ENCODE measurements around the gene PURB. TPM values are rescaled to one million over a fixed set of nuclear protein-coding genes. Genes with fewer than 3 reads are reported as not detected.

PURB gene
- total and polyA plus RNA-seq, 2 of the 4 experiments (the other 2 are of a cell fraction): 6.3 to 8.8 TPM

DNA sequence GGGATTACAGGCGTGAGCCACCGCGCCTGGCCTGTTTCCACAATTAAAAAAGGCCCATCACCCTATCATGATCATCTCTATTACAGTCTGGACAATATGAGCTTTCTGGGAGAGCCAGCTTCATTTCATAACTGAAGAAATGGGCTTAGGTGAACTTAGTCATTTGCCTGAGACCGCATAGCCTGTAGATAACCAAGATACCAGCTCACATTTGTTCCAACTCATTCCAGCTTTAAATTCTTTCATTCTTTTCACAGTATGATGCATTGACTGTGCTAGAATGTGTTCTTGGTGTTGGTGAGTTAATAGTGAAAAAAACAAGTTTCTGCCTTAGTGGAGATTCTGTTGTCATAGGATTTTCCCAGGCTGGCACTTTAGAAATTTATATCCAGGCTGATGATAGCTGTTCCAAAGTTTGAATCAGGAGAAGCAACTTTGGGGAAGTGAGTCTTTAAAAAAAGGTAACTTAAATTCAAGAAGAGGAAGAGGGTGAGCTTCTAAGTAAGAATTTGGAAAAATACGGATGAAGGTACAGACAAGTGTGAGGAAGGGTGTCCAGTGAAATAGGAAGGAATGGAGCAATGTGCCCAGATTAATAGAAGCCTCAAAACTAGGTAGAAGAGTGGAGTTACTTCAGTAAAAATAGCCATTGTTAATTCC, 35.3 kb downstream of the PURB start:
- Histone ChIP-seq H3K9me1 (ENCODE audit: insufficient read depth, low read length) (peaks cover 3% of the 10 kb centered on the region; the same call in 1 of the 2 replicates), H2BK20ac (ENCODE audit: low read depth, low read length) (no peak overlapping the region), H3K9me3 (ENCODE audit: control insufficient read depth, insufficient read depth, low read length) (no peaks in the 10 kb centered on the region), H3K23ac (ENCODE audit: low read depth, low read length) (no peak overlapping the region), H3K4ac (ENCODE audit: low read depth, low read length) (no peak overlapping the region), H4K20me1 (ENCODE audit: insufficient read depth, low read length) (peaks cover 9% of the 10 kb centered on the region), H4K91ac (ENCODE audit: insufficient read depth, low read depth, low read length) (no peak overlapping the region), H3K14ac (replicated peaks; ENCODE audit: low read depth, low read length) (no peak overlapping the region), H3K56ac (ENCODE audit: extremely low read depth, insufficient read depth, low read length) (no peak overlapping the region), H4K8ac (ENCODE audit: low read depth in 2 of 2, low read length in 2 of 2) (no peak overlapping the region), H3K4me2 (ENCODE audit: low read depth, low read length) (no peak overlapping the region), H2AK5ac (ENCODE audit: low read depth, low read length) (no peak overlapping the region), H2BK15ac (ENCODE audit: low read depth, low read length) (no peak overlapping the region), H3K4me1 (ENCODE audit: control insufficient read depth, insufficient read depth, low read length) (peaks cover 3% of the 10 kb centered on the region), H2BK5ac (ENCODE audit: low read depth, low read length, poor library complexity, severe bottlenecking) (no peak overlapping the region), H3K36me3 (ENCODE audit: control insufficient read depth, insufficient read depth, low read length) (no peaks in the 10 kb centered on the region), H3K18ac (ENCODE audit: low read depth, low read length) (no peak overlapping the region), H4K5ac (ENCODE audit: low read depth, low read length) (no peak overlapping the region), H2BK120ac (ENCODE audit: low read depth, low read length) (no peak overlapping the region), H3K4me3 (ENCODE audit: insufficient read depth, low read depth, low read length) (no peak overlapping the region), H2AFZ (replicated peaks; ENCODE audit: low read length, poor library complexity) (no peak overlapping the region), H3K27me3 (ENCODE audit: control insufficient read depth, insufficient read depth, low read length) (no peaks in the 10 kb centered on the region), H3K27ac (ENCODE audit: insufficient read depth, low read length) (no peak overlapping the region), H2AK9ac (replicated peaks; ENCODE audit: low read depth, low read length, poor library complexity) (no peak overlapping the region), H3K79me1 (ENCODE audit: low read depth in 1 of 2, low read length in 2 of 2) (peaks cover 0 to 17% of the 10 kb centered on the region in 2 experiments; a peak in 1 of 4 replicates), H3K9ac (ENCODE audit: low read depth, low read length) (no peak overlapping the region; the same call in 1 of the 2 replicates)
- intact Hi-C loops (cut with micrococcal nuclease) (loop anchor here (2.0 to 5.0 kb wide), 3 partner anchors 35 to 243 kb away; partner anchors contain the start of genes OGDH and PURB), dilution Hi-C loops (cut with HindIII; ENCODE audit: low sequenced_read_pairs, unreplicated experiment) (no loop called here), in situ Hi-C loops (cut with MboI; ENCODE audit: low sequenced_read_pairs) (loop anchor here (10.0 kb wide), 2 partner anchors 255 to 285 kb away; no protein-coding TSS in a partner anchor)
- DNase-seq (peak; percentile 66), ATAC-seq (ENCODE audit: low read depth) (no peak)
- BruUV-seq (replicated peaks): no TSS peak
- ChIA-PET CTCF (interaction anchor here (0.6 to 1.6 kb wide), 4 partner anchors 9 to 286 kb away, joined by 3 to 5 read pairs (median 3); no protein-coding TSS in a partner anchor), POLR2A (ENCODE audit: unreplicated experiment) (no interaction called here)
- TF ChIP-seq MAFK (IDR thresholded peaks at IDR 0.05; ENCODE audit: low read depth, low read length) (no peak), BHLHE40 (IDR thresholded peaks at IDR 0.05; ENCODE audit: low read depth, low read length) (no peak), MXI1 (IDR thresholded peaks at IDR 0.05; ENCODE audit: borderline replicate concordance, low read depth, low read length) (no peak), POLR2A (IDR thresholded peaks at IDR 0.05; ENCODE audit: low read depth, low read length) (no peak), RFX5 (IDR thresholded peaks at IDR 0.05; ENCODE audit: low read depth, low read length) (no peak), RAD21 (IDR thresholded peaks at IDR 0.05; ENCODE audit: low read length) (no peak), NFE2L2 (IDR thresholded peaks at IDR 0.05; ENCODE audit: low read depth, low read length) (no peak), SMC3 (IDR thresholded peaks at IDR 0.05; ENCODE audit: low read depth, low read length) (no peak)
- TF ChIP-seq, protein P1, sequence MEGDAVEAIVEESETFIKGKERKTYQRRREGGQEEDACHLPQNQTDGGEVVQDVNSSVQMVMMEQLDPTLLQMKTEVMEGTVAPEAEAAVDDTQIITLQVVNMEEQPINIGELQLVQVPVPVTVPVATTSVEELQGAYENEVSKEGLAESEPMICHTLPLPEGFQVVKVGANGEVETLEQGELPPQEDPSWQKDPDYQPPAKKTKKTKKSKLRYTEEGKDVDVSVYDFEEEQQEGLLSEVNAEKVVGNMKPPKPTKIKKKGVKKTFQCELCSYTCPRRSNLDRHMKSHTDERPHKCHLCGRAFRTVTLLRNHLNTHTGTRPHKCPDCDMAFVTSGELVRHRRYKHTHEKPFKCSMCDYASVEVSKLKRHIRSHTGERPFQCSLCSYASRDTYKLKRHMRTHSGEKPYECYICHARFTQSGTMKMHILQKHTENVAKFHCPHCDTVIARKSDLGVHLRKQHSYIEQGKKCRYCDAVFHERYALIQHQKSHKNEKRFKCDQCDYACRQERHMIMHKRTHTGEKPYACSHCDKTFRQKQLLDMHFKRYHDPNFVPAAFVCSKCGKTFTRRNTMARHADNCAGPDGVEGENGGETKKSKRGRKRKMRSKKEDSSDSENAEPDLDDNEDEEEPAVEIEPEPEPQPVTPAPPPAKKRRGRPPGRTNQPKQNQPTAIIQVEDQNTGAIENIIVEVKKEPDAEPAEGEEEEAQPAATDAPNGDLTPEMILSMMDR (conservative IDR thresholded peaks at IDR 0.05; ENCODE audit: low read depth, low read length): no peak
- WGBS, 2 experiments (ENCODE audit: extremely low coverage in 2 of 2, insufficient read length in 1 of 2): 100% methylated on average over 1 of the region's 5 CpGs; no CpG with 5 or more reads in 1 of the 2 experiments
